ENCODE data around the gene SLC25A15.

GRCh38 chr13:40799508-40799907 lies 10.1 kb downstream of the SLC25A15 start:
- TF ChIP-seq CTCF (IDR thresholded peaks at IDR 0.05) (no peak), POLR2A (IDR thresholded peaks at IDR 0.05) (no peak)

Measured in Peyer's patch (tissue), 4 donors.